ENCODE results near the gene AQR. TPM values are rescaled to one million over a fixed set of nuclear protein-coding genes. Genes with fewer than 3 reads are reported as not detected.

The AQR gene
- total RNA-seq, 1 experiment from 2014 or later = 54.4 TPM

DNA sequence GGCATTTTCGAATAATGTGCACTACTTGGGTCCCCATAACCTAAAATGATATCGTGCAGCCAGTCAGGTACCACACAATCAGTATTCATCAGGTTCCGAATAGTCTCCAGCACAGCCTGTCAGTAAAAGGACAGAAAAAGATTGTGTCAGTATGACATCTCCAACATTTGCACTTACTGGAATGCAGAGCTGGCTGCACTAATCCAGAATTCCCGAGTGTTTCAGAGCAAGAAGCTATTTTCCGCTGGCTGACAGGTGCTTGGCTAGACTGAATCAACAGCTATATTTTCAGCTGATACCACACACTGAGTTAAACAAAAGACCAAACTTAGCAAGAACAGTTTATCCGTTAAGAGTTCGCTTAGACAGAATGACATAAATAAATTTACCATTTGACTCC is 68.8 kb downstream of the AQR start:
- Mint-ChIP-seq H3K9me3 (no peaks in the 10 kb centered on the region), H3K27ac (no peak overlapping the region), H3K27me3 (ENCODE audit: low read depth) (no peaks in the 10 kb centered on the region), H3K4me1 (no peaks in the 10 kb centered on the region), H3K4me3 (no peak overlapping the region), H3K36me3 (ENCODE audit: insufficient read depth in 1 of 3, low read depth in 3 of 3) (peaks cover 26 to 55% (median 51%) of the 10 kb centered on the region in 3 experiments)
- Histone ChIP-seq H4K5ac (ENCODE audit: insufficient read length, low read depth, low read length) (no peak overlapping the region), H2BK120ac (ENCODE audit: low read depth, low read length, poor library complexity, severe bottlenecking) (no peak overlapping the region), H3K4me1 (ENCODE audit: insufficient read depth, low read length) (no peaks in the 10 kb centered on the region), H3K27me3 (ENCODE audit: insufficient read depth, low read length) (no peaks in the 10 kb centered on the region), H3K9me3 (ENCODE audit: control insufficient read depth, low read depth, low read length) (no peaks in the 10 kb centered on the region), H3K23me2 (ENCODE audit: insufficient read length, low read depth, low read length, poor library complexity, severe bottlenecking) (no peaks in the 10 kb centered on the region), H4K91ac (ENCODE audit: insufficient read length, low read depth, low read length) (no peak overlapping the region), H3K4ac (ENCODE audit: low read depth, low read length) (no peak overlapping the region), H3K23ac (ENCODE audit: insufficient read length, low read depth, low read length) (no peak overlapping the region), H4K8ac (replicated peaks; ENCODE audit: insufficient read length, low read depth, low read length) (no peak overlapping the region), H2AFZ (ENCODE audit: low read length) (no peak overlapping the region), H2AK5ac (ENCODE audit: insufficient read length, low read length) (no peak overlapping the region), H3K4me2 (ENCODE audit: insufficient read depth, insufficient read length, low read length) (no peak overlapping the region), H3K56ac (ENCODE audit: insufficient read length, low read depth, low read length) (no peak overlapping the region), H2BK20ac (ENCODE audit: low read depth, low read length, poor library complexity, severe bottlenecking) (no peak overlapping the region), H2BK15ac (ENCODE audit: low read depth, low read length) (no peak overlapping the region), H2BK12ac (ENCODE audit: insufficient read length, low read depth, low read length) (no peak overlapping the region), H3K18ac (ENCODE audit: insufficient read length, low read depth, low read length) (no peak overlapping the region), H2BK5ac (ENCODE audit: insufficient read length, low read length) (no peak overlapping the region), H3K27ac (ENCODE audit: insufficient read length, low read depth, low read length) (no peak overlapping the region), H3K79me1 (ENCODE audit: insufficient read depth, low read depth, low read length, poor library complexity, severe bottlenecking) (no peaks in the 10 kb centered on the region), H3K79me2 (ENCODE audit: insufficient read depth, low read length) (no peaks in the 10 kb centered on the region), H4K20me1 (ENCODE audit: control insufficient read depth, insufficient read depth, insufficient read length) (no peaks in the 10 kb centered on the region), H3K14ac (ENCODE audit: insufficient read depth, low read length) (no peak overlapping the region), H3T11ph (ENCODE audit: low read length) (no peak overlapping the region), H3K9ac (ENCODE audit: extremely low read depth, insufficient read length, low read length) (no peak overlapping the region)
- WGBS (ENCODE audit: extremely low coverage, insufficient read length, low lambda C conversion rate) = no CpG with 5 or more reads among the region's 7 CpGs
- TF ChIP-seq, protein P1, sequence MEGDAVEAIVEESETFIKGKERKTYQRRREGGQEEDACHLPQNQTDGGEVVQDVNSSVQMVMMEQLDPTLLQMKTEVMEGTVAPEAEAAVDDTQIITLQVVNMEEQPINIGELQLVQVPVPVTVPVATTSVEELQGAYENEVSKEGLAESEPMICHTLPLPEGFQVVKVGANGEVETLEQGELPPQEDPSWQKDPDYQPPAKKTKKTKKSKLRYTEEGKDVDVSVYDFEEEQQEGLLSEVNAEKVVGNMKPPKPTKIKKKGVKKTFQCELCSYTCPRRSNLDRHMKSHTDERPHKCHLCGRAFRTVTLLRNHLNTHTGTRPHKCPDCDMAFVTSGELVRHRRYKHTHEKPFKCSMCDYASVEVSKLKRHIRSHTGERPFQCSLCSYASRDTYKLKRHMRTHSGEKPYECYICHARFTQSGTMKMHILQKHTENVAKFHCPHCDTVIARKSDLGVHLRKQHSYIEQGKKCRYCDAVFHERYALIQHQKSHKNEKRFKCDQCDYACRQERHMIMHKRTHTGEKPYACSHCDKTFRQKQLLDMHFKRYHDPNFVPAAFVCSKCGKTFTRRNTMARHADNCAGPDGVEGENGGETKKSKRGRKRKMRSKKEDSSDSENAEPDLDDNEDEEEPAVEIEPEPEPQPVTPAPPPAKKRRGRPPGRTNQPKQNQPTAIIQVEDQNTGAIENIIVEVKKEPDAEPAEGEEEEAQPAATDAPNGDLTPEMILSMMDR (conservative IDR thresholded peaks at IDR 0.05) = no peak
- DNase-seq = no peak
